GM18505 (cell line): Measurements from ENCODE around the gene RPTOR.
"Not testable (repeated sequence)": the region's sequence is repeated elsewhere in the genome, so short reads cannot be mapped to it uniquely, and the experiment has no call there.

Experiments used
- ATAC-seq: cut with Tn5 transposase; IDR thresholded peaks from one replicate; pipeline ENCODE4 v1.9.1; 2021; ENCODE audit not compliant: unreplicated experiment
- POLR2A ChIP-seq: IDR thresholded peaks from 4 replicates; pipeline ENCODE4 v1.6.1; 2011; ENCODE audit warnings: borderline replicate concordance; ENCODE audit not compliant: insufficient read depth, insufficient read length; ENCODE audit errors: extremely low read depth

Gene RPTOR

DNA sequence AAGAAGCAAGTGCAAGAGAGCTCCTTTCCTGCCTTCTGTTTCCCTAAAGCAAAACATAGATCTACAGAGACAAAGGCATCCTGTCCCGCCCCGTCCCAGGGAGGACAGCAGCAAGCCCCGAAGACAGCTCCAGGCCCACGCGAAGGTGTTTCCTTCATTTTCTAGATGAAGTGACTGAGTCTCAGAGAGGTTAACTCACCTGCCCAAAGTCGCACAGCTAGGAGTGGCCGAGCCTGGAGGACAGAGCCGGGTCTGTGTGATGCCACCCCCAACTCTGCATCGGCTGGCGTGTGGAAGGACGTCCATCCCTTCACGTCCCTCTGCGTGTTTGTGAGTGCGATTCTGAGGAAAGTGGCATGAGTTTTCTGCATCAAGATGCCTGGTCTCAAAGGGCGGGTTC is 259.8 kb downstream of the RPTOR start:
- ATAC-seq, result no peak
- TF ChIP-seq POLR2A, result no peak

DNA sequence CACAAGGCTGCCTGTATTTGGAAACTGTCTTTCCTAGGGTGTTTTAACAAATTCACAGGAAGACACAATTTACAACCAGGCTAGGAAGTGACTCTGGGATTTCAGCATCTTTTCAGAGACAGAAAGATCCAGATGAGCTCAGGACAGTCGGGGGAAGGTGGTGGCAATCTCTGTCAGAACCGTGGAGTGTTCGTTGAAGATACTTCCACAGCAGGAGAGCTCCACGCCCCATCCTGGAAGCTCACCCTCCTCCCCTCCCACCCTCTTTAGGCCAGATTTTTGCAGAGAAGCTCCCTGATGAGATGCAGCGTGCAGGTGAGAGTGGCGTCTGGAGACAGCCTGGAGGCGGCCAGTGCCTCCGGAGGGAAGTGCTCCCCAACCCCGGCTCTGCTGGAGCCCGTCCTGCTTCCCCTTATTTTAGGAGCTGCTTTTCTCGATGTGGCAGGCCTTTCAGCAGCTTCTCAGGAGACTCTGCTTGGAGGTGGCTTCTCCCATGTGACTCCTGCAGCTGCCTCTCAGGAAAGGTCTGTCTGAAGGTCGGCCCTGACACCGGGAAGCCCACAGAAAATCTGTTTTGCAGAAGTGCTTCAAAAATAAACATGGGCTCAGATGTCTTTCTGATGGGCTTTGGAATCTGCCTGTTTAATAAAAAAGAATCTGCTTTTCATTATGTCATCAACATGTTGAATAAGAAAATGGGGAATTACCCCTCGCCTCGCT is 260.6 kb downstream of the RPTOR start:
- no peak for TF ChIP-seq POLR2A
- no peak for ATAC-seq

DNA sequence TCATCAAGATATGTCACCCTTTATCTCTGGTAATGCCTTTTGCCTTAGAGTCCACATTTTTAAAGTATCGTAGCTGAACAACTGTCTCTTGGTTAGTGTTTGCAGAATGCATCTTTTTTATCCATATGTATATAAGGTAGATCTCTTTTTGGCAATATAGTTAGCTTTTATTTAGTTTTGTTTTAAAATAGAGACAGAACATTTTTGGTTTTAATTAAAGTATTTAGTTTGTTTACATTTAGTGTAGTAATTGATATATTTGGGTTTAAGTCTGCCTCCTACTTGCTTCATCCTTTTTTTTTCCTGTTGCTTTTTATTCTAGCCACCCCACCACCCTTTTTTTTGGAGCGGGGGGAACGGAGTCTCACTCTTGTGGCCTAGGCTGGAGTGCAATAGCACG is 262.4 kb downstream of the RPTOR start:
- TF ChIP-seq POLR2A, result no peak
- ATAC-seq, result no peak

DNA sequence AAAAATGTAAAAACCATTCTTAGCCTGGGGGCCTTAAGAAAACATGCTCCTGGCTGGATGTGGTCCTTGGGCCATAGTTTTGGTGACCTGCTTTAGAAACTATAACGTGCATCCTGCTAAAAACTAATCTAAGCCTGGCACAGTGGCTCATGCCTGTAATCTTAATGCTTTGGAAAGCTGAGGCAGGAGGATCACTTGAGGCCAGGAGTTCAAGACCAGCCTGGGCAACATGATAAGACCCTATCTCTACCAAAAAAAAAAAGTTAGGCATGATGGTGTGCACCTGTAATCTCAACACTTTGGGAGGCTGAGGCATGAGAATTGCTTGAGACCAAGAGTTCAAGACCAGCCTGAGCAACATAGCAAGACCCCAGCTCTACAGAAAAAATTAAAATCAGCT is 263.2 kb downstream of the RPTOR start:
- no peak for ATAC-seq
- no peak for TF ChIP-seq POLR2A

DNA sequence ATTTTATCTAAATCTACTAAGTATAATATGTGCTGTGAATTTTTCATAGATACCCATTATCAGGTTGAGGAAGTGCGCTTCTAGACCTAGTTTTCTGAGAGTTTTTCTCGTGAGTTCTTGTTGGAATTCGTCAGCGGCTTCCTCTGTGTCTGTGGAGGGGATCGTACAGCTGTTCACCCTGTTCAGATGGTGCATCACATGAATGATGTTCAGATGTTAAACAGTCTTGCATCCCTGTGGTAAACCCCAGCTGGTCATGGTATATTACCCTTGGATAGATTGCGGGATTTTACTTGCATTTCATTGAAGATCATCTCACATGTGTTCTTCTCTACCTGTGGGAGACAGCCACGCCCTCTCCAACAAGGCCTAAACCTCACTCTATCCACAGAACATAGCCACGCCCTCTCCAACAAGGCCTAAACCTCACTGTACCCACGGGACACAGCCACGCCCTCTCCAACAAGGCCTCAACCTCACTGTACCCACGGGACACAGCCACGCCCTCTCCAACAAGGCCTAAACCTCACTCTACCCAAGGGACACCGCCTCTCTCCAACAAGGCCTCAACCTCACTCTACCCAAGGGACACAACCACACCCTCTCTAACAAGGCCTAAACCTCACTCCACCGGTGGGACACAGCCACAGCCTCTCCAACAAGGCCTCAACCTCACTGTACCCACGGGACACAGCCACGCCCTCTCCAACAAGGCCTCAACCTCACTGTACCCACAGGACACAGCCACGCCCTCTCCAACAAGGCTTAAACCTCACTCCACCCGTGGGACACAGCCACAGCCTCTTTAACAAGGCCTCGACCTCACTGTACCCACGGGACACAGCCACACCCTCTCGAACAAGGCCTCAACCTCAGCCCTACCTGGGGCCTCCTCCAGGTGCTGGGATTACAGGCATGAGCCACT is 266.8 kb downstream of the RPTOR start:
- TF ChIP-seq POLR2A, result no peak
- no peak for ATAC-seq

DNA sequence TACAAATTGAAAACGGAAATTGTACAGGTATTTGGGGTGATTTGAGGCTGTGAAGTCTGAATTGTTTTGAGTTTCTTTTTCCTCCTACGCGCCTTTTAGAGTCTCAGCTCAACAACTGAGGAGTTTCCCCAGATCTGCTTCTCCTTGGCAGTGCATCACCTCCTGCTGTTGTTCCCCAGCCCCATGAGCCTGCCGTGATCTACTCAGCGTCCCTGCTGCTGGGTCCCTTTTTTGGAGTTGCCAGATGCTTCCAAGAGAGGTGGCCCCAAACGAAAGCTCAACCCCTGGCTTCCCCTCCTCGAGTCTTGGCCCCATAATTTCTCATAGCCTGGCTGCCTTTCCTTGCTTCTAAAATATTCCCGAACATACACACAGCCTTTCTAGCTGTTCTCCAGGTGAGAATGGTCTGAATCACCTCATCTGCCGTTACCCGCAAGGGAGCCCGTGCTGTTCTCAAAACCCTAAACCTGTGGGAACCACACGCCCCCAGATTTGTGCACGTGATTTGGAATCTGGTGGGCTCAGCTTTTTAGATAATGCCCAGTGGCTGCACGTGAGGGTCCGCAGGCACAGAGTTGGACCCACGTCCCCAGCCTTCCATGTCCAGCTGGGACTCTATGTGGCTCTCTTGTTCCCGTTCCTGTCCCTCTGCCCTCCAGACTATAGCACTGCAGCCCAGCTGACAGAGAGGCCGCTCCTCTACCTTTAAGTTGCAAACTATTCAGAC is 267.9 kb downstream of the RPTOR start:
- ATAC-seq, result no peak
- no peak for TF ChIP-seq POLR2A

DNA sequence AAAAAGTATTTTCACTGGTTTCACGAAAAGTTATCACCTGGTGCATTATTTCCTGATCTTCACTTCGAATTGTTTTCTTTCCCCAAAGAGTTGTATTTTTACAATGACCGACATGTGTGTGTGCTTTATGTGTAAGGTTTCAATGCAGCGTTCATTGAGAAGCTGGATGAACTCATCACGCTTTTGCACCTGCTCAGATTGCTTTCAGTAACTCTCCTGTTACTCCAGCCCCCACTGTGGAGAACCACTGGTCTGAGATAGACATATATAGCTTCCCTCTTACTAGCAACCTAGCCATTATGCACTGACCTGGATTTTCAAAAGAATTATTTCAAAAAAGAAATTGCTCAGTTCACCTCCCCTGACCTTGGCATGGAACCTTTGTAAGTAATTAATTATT is 268.7 kb downstream of the RPTOR start:
- no peak for ATAC-seq
- no peak for TF ChIP-seq POLR2A

DNA sequence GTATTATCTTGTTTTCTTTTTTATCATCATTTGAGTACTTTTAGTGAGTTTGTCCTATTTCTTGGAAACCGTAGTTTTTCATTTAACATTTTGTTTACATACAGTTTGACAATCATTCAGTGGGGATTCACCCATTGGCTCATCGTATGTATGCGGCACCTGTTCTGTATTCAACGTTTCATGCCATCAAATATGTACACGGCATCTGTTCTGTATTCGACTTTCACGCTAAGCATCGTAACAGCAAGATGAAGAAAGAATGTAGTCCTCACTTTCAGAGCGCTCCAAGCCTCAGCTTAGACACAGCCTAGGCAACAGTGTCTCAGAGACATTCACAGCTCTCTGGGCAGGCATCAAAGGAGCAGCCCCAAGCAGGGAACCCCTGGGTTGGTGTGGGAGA is 269.9 kb downstream of the RPTOR start:
- TF ChIP-seq POLR2A, result no peak
- ATAC-seq, result no peak

DNA sequence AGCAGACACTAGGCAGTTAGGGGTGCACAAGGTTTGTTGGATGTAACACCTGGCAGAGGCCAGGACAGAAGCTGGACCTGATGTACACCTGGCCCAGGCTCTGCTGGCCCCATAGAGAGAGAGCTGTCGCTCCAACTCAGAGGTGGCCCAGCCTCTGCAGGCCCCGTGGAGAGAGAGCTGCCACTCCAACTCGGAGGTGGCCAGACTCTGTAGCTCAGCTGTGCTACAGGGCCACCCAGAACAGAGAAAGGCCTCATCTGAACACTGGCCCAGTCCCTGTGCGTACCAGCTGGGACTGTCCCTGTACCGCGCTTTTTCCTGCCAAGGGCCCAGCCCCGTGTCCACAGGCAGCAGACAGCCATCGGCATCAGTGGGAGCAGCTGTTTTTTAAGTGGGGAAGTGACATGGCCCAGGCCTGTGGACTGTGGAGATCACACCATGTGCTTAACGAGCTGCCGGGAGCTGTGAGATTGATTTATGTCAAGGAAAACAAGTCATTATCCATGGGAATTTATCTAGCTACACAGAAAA is 270.6 kb downstream of the RPTOR start:
- no peak for TF ChIP-seq POLR2A
- no peak for ATAC-seq

DNA sequence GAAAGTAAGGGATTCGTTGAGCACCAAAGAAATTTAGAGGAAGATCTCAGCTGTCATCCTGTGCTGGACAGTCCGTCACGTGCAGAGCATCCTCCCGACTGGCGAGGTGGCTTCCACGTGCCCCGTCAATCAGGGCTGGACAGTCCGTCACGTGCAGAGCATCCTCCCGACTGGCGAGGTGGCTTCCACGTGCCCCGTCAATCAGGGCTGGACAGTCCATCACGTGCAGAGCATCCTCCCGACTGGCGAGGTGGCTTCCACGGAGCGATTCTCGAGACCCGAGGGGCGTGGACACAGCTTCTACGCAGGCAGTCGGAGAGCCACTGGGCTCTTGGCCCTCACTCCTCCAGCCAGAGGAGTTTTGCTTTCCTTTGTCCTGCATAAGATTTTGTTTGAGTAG is 271.1 kb downstream of the RPTOR start:
- not testable (repeated sequence) for ATAC-seq

DNA sequence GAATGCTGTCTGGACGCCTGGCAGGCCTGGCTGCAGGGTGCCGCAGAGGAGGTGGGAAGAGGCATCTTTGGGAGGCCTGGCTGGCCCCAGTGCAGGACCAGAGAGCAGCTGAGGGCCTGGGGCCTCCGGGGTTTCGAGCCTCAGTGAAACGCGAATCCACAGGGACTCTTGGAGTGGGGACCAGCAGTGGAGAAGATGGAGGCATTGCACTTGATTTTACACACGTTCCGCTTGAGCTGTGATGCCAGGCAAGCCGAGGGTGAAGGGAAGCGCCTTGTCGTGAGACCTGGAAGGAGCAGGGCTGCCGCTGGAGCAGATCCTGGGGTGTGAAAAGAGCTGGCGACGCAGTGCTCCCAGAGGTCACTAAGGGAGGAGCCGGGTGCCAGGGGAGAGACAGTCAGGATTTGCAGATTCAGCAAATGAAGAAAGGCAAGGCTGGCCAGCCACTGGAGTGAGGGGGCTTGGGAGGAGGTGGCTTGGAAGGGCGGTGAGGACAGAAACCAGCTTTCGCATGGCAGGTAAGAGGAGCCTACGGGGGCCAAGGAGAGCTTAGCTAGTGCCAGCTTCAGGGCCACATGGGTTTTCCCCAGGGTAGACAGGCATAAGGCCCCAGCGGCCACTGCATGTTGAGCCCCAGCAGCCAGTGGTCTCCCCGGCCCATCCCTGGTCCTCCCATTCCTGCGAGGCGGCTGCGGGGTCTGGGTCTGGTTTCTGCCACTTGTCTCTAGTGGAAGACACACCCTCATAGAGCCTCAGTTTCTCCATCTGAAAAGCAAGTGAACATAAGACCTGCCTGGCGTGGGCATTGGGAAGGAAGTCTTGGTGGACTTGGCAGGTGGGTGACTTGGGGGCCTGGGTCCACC is 271.8 kb downstream of the RPTOR start:
- no peak for TF ChIP-seq POLR2A

DNA sequence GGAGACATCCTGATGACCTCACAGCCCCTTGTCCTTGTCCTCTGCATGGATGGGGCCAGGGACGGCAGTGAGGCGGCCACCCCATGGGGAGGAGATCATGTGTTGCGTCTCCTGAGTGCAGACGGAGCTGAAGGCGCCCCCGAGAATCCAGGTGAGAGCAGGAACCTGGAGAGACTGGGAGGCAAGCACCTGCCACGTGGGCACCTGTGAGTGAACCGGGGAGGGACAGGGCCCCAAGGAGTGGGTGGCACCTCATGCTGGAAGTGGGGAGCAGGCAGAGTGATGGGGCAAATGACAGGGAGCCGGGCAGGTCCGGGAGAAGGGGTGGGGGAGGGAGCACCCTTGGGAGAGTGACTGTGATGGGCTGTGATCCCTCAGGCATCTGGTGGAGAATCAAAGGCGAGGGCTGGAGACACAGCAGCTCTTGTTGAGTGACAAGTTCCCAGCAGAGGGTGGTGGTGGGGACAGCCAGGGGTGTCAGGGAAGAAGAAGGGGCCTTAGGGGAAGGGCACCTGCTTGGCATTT is 272.7 kb downstream of the RPTOR start:
- no peak for ATAC-seq
- TF ChIP-seq POLR2A, result no peak

More for the DNA sequence above, 271.8 kb downstream of the RPTOR start:
- no peak for ATAC-seq

DNA sequence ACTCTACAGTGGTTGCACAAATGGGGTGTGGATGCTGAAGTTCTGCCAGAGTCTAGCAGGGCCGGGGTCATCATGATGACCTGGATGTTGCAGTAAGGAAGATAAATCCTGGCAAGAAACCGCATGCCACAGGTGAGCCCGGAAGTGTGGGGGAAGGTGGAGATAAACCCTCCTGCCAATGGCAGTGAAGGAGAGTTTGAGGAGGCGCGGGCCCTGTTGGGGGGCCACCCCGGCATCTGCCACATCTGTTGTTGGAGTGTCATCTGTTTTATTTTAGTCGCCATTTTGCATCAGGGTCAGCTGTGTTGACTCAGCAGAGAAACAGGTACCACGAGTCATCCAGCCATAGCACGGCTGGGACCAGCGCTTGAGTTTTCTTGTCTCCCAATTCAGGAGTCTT is 273.2 kb downstream of the RPTOR start:
- TF ChIP-seq POLR2A, result no peak
- no peak for ATAC-seq

DNA sequence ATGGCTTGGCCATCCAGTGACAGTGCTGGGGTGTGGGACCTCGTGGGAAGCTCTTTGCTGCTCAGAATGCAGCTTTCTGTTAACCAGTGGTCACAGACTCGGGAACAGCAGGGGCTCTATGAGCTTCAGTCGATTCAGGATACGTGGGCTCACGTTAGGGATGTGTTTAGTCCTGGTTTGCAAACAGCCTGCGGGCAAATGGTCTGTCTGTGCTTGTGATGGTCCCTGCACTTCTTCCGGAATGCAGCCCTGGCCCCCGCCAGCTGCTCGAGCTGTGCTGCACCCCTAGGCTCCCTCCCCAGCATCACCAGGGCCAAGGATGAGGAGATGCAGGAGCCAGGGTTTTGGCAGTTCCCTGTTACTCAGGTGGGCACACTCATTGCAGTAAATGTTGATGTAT is 274.2 kb downstream of the RPTOR start:
- ATAC-seq, result no peak
- TF ChIP-seq POLR2A, result no peak
